ENCODE results near the gene OR4C45. TPM values are rescaled to one million over a fixed set of nuclear protein-coding genes. Genes with fewer than 3 reads are reported as not detected.
A peak's percentile ranks its signal among the peaks of the same experiment; 100 is the strongest.
"Not testable (repeated sequence)": the region's sequence is repeated elsewhere in the genome, so short reads cannot be mapped to it uniquely, and the experiment has no call there.

Gene OR4C45
- polyA plus RNA-seq (2012; ENCODE audit: insufficient read depth, insufficient read length), result not detected

DNA sequence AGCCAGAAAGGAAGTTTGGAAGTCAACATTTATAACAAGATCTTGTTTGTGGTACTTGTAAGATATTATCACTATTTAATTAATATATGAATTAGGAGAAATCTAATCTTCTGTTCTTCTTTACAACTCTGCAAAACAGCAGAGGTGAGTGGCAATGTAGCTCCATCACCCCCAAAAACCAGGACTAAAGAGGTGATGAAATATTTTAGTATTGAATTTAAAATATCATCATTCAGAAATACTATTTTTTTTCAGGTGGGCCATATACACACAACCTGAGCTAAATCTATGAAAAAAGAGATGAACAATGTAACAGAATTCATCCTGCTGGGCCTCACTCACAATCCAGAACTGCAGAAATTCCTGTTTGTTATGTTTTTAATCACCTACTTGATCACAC is at the start of gene OR4C45:
Gene OR4C45 (plus strand): TSS at position 301 of the 400 bp plus-strand sequence.
- no peak within 1 kb of the TSS for H3K4me3 ChIP-seq (ENCODE audit: low read length)
- no peak for DNase-seq (ENCODE audit: low read depth, low spot score)

DNA sequence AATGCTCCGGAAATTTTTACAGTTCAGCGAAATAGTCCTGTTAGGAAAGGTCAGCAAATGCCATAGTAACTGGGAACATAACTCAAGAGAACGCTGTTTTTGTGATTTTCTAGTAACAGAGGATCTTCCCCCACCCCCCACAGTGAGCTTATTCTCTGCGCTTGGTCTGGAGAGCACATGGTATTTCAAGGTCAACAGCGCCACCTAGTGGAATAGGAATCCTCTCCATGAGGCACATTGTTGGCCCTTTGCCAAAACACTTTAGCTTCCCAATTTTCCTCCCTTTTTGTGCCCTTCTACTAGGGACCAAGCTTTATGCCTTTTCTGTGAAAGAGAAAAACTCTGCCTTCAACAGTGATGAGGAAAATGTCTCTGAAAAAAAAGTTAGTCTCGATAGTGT is 37.1 kb upstream of the OR4C45 start:
- peak; percentile 71 for DNase-seq (ENCODE audit: low read depth, low spot score)
- no peak overlapping the region for H3K4me3 ChIP-seq (ENCODE audit: low read length)

DNA sequence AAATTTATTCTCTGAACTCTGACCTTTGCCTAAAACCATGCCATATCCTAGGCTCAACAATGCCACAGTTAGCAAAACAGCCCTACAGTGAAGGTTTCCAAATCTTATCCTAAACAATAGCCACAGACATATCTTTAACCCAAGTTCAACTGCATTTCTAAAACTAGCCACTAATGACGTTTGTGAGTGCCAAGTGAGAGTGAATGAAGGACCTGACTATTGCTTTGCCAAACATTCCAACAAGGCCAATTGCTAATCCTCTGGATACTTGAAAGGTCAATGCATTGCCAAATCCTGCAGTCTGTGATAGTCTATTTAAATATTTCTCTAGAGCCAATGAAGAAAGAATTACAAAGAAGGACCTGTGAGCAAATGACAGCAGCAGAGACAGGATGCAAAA is 2.5 kb upstream of the OR4C45 start:
- H3K4me3 ChIP-seq (ENCODE audit: low read length), result no peak overlapping the region
- DNase-seq (ENCODE audit: low read depth, low spot score), result no peak

DNA sequence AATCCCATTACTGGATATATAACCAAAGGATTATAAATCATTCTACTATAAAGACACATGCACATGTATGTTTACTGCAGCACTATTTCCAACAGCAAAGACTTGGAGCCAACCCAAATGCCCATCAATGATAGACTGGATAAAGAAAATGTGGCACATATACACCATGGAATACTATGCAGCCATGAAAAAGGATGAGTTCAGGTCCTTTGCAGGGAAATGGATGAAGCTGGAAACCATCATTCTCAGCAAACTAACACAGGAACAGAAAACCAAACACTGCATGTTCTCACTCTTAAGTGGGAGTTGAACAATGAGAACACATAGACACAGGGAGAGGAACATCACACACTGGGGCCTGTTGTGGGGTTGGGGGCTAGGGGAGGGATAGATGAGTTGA is 3.6 kb downstream of the OR4C45 start:
- not testable (repeated sequence) for DNase-seq (ENCODE audit: low read depth, low spot score); H3K4me3 ChIP-seq (ENCODE audit: low read length)

DNA sequence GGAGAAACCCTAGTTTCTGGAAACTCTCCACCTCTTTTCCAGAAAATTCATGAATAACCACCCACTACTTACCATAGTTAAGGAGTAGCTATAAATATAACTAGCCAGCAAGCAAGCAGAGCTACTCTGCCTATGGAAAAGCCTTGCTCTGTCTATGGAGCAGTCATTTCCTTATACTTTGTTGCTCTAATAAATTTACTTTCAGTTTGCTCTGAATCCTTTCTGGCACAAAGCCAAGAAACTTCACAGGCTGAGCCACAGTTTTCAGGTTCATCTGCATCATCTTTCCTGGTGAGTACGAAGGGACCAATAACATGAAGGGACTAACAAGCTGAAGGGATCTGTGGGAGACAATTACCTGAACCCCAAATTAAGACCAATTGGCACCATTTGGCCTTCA is 4.6 kb downstream of the OR4C45 start:
- no peak overlapping the region for H3K4me3 ChIP-seq (ENCODE audit: low read length)
- DNase-seq (ENCODE audit: low read depth, low spot score), result no peak

DNA sequence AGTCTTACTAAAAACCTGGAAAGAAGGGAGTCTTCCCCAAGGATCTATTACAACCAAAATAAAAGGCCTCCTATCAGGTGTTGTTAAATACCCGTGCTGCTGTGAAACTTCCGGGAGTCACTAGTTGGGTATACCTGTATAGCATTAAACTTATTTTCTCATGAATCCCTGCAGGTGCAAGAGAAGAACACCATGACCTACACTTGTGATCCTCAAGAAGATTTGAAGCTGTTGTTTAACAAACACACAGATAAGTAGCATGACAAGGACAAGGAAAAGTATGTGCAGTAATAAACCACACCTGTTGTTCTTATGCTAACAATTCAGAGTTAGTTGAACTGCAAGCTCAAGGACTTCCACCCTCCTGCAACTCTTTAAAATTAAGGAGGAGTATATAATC is 12.0 kb downstream of the OR4C45 start:
- no peak overlapping the region for H3K4me3 ChIP-seq (ENCODE audit: low read length)
- no peak for DNase-seq (ENCODE audit: low read depth, low spot score)

DNA sequence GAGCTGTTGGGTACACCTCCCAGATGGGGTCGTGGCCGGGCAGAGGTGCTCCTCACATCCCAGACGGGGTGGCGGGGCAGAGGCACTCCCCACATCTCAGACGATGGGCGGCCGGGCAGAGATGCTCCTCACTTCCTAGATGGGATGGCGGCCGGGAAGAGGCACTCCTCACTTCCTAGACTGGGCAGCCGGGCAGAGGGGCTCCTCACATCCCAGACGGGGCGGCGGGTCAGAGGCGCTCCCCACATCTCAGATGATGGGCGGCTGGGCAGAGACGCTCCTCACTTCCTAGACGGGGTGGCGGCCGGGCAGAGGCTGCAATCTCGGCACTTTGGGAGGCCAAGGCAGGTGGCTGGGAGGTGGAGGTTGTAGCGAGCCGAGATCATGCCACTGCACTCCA is 30.4 kb downstream of the OR4C45 start:
- not testable (repeated sequence) for DNase-seq (ENCODE audit: low read depth, low spot score); H3K4me3 ChIP-seq (ENCODE audit: low read length)

DNA sequence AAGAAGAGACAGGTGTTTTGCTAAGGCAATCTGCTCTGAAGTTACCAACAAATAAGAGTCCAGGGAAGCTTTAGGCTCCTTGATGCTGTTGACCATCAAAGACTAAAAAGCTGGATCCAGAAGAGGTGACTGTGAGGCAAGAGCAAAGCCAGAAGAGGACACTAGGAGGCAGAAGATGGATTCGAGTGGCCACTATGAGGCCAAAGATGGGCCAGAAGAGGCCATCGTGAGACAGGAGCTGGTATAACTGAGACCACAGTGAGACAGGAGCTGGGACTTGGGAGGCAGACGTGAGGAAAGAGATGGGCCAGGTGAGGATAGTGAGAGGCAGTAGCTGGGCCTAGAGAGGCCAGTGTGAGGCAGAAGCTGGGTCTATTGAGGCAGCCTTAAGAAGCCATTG is 37.7 kb downstream of the OR4C45 start:
- DNase-seq (ENCODE audit: low read depth, low spot score), result no peak
- no peak overlapping the region for H3K4me3 ChIP-seq (ENCODE audit: low read length)

DNA sequence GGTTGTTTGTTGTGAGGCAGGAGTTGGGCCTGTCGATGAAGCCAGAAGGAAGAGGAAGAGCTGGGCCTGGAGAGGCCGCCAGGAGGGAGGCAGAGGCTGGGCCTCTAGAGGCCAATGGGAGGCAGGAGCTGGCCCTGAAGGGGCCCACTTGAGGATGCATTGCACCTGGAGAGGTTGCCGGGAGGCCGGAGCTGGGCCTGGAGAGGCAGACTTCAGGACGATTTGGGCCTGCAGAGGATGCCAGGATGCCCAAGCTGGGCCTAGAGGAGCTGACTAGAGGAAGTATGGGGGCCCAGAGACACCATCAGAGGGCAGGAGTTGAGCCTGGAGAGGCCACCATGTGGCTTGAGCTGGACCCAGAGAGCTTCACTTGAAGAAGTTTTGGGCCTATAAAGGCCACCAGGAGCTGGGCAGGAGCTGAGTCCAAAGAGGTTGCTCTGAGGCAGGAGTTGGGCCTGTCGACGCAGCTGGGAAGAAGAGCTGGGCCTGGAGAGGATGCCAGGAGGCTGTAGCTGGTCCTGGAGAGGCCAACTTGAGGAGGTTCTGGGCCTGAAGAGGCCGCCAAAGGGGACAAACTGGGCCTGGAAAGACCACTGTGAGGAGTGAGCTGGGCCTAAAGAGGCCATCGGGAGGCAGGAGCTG is 39.0 kb downstream of the OR4C45 start:
- H3K4me3 ChIP-seq (ENCODE audit: low read length), result no peak overlapping the region
- no peak for DNase-seq (ENCODE audit: low read depth, low spot score)

DNA sequence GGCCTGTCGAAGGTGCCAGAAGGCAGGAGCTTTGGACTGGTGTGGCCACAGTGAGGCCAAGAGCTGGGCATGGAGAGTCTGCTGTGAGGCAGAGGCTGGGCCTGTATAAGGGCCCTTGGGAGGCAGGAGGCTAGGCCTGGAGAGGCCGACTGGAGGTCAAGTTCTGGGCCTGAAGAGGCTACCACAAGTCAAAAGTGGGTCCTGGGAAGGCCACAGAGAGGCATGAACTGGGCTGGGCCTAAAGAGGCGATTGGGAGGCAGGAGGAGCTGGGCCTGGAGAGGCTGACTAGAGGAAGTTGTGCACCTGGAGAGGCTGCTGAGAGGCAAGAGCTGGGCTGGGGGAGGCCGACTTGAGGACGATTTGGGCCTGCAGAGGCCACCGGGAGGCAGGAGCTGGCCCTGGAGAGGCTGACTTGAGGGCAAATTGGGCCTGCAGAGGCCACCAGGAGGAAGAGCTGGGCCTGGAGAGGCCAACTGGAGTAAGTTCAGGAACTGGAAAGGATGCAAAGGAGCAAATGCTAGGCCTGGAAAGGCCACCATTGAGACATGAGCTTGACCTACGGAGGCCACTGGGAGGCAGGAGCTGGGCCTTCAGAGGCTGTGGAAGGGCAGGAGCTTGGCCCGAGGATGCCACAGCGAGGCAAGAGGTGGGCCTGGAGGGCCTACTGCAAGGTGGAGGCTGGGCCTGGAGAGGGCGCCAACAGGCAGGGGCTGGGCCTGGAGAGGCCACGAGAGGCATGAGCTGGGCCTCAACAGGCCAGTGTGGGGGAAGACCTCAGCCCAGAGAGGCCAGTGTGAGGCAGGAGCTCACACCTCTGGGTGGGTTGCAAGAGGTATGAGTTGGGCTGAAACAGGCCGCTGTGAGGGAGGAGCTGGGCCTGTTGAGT is 39.8 kb downstream of the OR4C45 start:
- DNase-seq (ENCODE audit: low read depth, low spot score), result no peak
- H3K4me3 ChIP-seq (ENCODE audit: low read length), result no peak overlapping the region

DNA sequence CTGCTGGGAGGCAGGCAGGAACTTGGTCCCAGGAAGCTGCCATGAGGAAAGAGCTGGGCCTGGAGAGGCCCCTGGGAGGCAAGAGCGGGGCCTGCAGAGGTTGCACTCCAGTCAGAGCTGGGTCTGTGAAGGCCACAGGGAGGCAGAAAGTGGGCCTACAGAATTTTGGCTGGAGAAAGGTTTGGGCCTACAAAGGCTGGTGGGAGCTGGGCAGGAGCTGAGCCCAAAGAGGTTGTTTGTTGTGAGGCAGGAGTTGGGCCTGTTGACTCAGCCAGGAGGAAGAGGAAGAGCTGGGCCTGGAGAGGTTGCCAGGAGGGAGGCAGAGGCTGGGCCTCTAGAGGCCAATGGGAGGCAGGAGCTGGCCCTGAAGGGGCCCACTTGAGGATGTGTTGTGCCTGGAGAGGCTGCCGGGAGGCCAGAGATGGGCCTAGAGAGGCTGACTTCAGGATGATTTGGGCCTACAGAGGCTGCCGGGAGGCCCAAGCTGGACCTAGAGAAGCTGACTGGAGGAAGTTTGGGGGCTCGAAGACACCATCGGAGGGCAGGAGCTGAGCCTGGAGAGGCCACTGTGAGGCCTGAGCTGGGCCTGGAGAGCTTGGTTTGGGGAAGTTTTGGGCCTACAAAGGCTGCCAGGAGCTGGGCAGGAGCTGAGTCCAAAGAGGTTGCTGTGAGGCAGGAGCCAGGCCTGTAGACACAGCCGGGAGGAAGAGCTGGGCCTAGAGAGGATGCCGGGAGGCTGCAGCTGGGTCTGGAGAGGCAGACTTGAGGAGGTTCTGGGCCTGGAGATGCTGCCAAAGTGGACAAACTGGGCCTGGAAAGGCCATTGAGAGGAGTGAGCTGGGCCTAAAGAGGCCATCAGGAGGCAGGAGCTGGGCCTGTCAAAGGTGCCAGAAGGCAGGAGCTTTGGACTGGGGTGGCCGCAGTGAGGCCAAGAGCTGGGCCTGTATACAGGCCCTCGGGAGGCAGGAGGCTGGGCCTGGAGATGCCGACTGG is 40.7 kb downstream of the OR4C45 start:
- no peak for DNase-seq (ENCODE audit: low read depth, low spot score)
- H3K4me3 ChIP-seq (ENCODE audit: low read length), result no peak overlapping the region

DNA sequence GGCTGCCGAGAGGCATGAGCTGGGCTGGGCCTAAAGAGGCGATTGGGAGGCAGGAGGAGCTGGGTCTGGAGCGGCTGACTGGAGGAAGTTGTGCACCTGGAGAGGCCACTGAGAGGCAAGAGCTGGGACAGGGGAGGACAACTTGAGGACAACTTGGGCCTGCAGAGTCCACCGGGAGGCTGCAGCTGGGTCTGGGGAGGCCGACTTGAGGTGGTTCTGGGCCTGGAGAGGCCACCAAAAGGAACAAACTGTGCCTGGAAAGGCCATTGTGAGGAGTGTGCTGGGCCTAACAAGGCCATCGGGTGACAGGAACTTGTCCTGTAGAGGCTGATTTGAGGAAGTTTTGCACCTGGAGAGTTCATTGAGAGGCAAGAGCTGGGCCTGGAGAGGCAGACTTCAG is 41.5 kb downstream of the OR4C45 start:
- no peak overlapping the region for H3K4me3 ChIP-seq (ENCODE audit: low read length)
- DNase-seq (ENCODE audit: low read depth, low spot score), result no peak

DNA sequence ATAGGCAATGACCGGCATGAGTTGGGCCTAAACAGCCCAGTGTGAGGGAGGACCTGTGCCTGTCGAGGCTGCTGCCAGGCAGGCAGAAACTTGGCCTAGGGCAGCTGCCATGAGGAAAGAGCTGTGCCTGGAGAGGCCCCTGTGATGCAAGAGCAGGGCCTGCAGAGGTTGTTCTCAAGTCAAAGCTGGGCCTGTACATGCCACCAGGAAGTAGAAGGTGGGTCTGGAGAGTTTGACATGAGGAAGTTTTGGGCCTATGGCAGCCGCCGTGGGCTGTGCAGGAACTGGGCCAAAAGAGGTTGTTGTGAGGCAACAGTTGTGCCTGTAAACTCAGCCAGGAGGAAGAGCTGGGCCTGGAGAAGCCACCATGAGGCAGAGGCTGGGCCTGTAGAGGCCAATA is 43.2 kb downstream of the OR4C45 start:
- no peak for DNase-seq (ENCODE audit: low read depth, low spot score)
- no peak overlapping the region for H3K4me3 ChIP-seq (ENCODE audit: low read length)

DNA sequence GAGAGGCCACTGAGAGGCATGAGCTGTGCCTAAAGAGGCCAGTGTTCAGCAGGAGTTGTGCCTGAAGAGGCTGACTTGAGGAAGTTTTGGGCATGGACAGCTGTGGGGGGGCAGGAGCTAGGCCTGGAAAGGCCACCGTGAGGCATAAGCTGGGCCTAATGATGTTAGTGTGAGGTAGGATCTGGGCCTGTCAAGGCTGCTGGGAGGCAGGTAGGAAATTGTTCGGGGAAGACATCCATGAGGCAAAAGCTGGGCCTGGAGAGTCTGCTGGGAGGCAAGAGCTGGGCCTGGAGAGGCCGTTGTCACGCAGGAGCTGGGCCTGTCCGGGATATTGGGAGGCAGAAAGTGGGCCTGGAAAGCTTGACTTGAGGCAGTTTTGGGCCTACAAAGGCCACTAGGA is 44.9 kb downstream of the OR4C45 start:
- no peak overlapping the region for H3K4me3 ChIP-seq (ENCODE audit: low read length)
- no peak for DNase-seq (ENCODE audit: low read depth, low spot score)

DNA sequence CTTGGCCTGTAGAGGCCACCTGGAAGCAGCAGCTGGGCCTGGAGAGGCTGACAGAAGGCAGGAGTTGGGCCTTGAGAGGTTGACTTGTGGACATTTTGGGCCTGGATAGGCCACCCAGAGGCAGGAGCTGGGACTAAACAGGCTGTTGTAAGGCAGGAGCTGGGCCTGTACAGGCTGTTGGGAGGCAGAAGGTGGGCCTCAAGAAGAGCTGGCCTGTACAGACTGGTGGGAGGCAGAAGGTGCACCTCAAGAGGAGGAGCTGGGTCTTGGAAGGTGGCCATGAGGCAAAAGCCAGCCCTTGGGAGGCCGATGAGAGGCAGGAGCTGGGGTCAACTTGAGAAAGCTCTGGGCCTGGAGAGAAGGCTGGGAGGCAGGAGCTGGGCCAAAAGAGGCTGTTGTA is 45.3 kb downstream of the OR4C45 start:
- DNase-seq (ENCODE audit: low read depth, low spot score), result no peak
- no peak overlapping the region for H3K4me3 ChIP-seq (ENCODE audit: low read length)

DNA sequence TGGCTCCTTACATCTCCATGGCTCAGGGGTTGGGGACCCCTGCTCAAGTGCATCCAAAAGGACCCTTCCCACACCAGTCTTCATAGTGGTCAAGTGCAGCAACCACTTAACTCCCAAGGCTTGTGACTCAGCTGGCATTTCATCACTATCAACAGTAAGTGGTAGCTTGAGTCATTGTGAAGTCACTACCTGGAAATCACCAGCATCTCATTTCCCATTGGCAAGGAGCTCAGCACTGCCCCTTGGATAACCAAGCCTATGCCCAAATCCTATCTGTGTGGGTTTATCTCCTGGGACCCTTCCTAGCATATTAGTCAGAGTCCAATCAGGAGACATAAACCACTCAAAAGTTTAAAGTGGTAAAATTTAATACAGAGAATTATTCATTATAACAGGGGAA is 46.3 kb downstream of the OR4C45 start:
- not testable (repeated sequence) for H3K4me3 ChIP-seq (ENCODE audit: low read length); DNase-seq (ENCODE audit: low read depth, low spot score)

DNA sequence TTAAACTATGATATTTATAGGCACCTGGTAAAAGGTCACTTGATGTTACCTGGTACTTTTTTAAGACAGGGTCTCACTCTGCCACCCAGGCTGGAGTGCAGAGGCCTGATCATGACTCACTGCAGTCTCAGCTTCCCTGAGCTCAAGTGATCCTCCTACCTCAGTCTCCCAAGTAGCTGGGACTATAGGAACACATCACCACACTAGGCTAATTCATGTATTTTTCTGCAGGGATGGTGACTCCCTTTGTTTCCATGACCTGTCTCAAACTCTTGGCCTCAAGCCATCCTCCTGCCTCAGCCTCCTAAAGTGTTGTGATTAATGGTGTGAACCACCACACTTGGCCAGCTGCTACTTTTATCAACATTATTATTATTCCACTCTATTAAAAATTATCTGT is 47.6 kb downstream of the OR4C45 start:
- H3K4me3 ChIP-seq (ENCODE audit: low read length), result no peak overlapping the region
- DNase-seq (ENCODE audit: low read depth, low spot score), result no peak

All from Jurkat, Clone E6-1 (cell line).